ENCODE results near the gene SPOCK3.

DNA sequence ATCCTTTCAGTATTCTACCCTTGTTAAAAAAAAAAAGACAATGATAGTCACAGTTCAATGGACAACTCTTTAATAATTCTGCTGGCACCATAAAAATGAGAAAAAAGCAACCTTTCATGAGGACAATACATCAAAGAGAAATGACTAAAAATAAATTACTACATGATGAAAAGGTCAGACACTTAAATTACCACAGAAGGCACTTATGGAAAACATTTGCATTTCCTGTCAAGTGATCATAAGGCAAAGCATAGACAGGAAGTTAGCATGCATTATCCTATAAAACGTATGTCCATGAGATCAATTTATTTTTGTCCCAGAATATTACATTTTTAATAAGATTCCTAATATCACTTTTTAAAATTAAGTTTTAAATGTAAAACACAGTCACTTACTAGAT is 303.8 kb downstream of the SPOCK3 start:
- no peak for TF ChIP-seq POLR2A (IDR thresholded peaks at IDR 0.05)
- TF ChIP-seq, protein P1, sequence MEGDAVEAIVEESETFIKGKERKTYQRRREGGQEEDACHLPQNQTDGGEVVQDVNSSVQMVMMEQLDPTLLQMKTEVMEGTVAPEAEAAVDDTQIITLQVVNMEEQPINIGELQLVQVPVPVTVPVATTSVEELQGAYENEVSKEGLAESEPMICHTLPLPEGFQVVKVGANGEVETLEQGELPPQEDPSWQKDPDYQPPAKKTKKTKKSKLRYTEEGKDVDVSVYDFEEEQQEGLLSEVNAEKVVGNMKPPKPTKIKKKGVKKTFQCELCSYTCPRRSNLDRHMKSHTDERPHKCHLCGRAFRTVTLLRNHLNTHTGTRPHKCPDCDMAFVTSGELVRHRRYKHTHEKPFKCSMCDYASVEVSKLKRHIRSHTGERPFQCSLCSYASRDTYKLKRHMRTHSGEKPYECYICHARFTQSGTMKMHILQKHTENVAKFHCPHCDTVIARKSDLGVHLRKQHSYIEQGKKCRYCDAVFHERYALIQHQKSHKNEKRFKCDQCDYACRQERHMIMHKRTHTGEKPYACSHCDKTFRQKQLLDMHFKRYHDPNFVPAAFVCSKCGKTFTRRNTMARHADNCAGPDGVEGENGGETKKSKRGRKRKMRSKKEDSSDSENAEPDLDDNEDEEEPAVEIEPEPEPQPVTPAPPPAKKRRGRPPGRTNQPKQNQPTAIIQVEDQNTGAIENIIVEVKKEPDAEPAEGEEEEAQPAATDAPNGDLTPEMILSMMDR (IDR thresholded peaks at IDR 0.05) = no peak
